AG09319 (cell line): ENCODE data around the gene MRPL40.

Experiments
- DNase-seq: peaks from one replicate; pipeline ENCODE4 v3.0.0-alpha.2; 2010; ENCODE audit warnings: low read depth; ENCODE audit errors: extremely low read depth
- TF ChIP-seq, protein P1 (sequence below): IDR thresholded peaks from 2 replicates; pipeline ENCODE4 v1.5.1; 2011; ENCODE audit warnings: low read depth, mild to moderate bottlenecking, inconsistent platforms, low read length, moderate library complexity

The MRPL40 gene

DNA sequence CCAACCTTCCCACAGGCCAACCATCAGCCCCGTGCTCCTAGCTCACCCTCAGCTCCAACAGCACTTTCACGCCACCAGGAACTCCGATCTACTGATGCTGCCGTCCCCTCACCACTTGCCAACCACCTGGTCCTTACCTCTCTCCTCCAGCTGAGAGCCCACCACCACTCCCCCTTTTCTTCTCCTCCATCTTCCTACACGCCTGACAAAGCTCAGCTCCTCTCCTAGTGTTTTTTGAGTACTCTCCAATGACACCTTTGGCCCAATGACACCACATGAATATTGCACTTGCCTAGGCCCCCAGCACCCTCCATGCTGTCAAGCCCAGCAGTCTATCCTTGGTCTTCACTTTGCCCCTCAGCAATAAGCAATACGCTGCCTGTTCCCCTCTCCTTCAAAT lies 31.5 kb upstream of the MRPL40 start:
- TF ChIP-seq, protein P1, sequence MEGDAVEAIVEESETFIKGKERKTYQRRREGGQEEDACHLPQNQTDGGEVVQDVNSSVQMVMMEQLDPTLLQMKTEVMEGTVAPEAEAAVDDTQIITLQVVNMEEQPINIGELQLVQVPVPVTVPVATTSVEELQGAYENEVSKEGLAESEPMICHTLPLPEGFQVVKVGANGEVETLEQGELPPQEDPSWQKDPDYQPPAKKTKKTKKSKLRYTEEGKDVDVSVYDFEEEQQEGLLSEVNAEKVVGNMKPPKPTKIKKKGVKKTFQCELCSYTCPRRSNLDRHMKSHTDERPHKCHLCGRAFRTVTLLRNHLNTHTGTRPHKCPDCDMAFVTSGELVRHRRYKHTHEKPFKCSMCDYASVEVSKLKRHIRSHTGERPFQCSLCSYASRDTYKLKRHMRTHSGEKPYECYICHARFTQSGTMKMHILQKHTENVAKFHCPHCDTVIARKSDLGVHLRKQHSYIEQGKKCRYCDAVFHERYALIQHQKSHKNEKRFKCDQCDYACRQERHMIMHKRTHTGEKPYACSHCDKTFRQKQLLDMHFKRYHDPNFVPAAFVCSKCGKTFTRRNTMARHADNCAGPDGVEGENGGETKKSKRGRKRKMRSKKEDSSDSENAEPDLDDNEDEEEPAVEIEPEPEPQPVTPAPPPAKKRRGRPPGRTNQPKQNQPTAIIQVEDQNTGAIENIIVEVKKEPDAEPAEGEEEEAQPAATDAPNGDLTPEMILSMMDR, result no peak
- no peak for DNase-seq

DNA sequence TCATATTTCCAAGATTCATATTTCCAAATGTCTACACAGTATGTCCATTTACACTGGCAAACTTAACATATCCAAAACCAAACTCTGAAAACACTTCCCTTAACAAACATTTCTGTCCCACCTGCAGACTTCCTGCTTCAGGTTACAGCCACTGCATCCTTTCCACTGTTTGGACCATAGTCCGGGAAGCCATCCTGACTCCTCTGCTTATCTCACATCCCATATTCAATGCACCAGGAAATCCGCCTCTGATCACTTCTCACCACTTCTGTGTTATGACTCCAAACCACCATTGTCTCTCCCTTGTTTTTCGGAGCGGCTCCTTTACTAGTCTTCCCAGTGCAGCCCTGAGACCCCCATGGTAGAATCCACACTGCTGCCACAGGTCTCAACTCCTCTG lies 30.9 kb upstream of the MRPL40 start:
- DNase-seq, result no peak
- TF ChIP-seq, protein P1, result no peak

DNA sequence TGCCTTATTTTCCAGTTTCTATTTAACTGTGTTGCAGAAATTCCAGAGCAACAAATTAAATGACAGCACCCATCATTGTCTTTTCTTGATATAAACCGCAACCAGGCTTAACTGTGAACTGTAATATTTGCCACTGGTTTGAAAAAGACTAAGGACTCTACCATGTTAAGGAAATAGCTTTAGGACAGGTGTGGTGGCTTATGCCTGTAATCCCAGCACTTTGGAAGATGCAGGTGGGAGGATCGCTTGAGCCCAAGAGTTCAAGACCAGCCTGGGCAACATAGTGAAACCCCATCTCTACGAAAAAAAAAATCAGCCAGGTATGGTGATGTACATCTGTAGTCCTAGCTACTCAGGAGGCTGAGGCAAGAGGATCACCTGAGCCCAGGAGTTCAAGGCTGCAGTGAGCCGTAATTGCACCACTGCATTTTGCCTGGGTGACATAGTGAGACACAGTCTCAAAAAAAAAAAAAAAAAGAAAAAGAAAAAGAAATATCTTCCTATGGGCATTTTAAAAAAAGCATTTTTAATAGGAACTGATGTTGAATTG lies 29.6 kb upstream of the MRPL40 start:
- DNase-seq, result no peak
- TF ChIP-seq, protein P1, result no peak

DNA sequence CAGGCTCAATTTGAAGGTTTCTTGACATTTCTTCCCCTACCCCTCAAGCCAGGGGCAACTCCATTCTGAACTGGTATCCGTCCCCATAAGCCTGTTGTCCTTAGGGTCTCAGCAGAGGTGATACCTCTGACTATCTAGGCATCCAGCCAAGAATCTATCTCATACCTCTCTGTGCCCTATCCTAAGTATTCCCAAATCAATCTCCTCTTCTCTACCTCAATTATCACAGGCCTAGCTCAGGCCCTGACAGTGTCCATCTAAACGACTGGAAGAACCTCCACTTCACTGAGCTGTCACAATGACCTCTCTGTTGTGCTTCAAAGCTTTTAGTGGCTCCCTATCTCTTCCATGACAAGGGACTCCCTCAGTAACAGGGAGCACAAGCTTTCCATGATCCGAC lies 27.7 kb upstream of the MRPL40 start:
- no peak for DNase-seq
- TF ChIP-seq, protein P1, result no peak

DNA sequence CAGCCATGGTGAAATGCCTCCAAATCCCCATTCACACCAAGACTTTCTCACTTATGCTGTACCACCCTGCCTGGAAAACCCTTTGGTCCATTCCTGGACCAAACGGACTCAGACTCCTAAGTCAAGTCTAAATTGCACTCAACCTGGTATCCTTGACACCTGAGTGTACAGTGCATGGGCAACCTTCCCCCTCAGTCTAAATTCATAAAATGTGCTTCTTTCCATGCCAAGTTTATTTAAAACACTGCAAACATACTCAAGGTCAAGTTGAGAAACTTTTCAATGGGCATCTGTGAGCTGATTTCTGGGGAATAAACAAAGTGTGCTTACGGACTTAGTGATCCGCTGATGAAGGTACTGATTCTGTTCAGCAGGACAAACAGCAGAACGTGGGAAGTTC lies 27.2 kb upstream of the MRPL40 start:
- no peak for DNase-seq
- TF ChIP-seq, protein P1, result no peak

DNA sequence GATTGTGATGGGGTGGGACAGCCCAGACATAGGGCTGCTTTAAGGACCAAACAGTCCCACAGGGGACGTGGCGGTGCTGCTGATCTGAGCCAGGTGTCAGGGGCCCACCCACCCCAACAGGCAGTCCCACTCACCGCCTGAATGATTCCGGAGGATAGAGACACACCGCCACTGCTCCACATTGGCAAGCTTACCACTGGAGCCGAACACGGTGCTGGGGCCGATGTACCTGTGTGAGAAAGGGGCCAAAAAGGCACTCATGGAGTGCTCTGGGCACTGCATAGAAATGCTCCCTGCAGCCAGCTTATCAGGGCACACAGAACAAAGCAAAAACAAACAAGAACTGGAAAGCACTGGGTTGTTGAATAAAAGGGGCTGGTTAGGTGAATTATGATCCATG lies 26.7 kb upstream of the MRPL40 start:
- TF ChIP-seq, protein P1, result no peak
- DNase-seq, result no peak

DNA sequence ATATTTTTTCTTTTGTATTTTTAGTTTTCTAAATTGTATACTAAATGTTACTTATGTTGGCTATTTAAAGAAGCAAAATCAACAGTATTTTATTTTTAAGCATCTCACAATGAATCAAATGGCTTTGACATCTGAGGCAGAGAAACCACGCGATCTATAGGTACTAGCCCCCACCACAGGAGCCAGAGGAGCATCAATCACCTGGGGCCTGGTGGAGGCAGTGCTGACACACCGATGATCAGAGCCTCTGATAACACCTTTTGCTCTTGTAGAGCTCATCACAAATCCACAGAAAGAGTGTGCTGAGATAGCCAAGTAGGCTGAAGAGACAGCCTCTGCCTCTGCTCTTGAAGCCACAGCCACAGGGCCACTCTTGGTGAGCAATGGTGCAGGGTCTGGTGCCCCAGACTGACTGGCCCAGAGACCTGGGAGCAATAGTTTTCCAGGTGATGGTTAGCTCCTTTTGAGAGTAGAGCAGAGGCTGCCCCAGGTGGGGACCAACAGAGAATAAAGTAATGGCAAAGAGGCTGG lies 26.0 kb upstream of the MRPL40 start:
- TF ChIP-seq, protein P1, result no peak
- no peak for DNase-seq
